ENCODE results near the gene SUSD5. TPM values are rescaled to one million over a fixed set of nuclear protein-coding genes. Genes with fewer than 3 reads are reported as not detected.

SUSD5 gene
- total RNA-seq, 2 experiments from 2014 or later = not detected

DNA sequence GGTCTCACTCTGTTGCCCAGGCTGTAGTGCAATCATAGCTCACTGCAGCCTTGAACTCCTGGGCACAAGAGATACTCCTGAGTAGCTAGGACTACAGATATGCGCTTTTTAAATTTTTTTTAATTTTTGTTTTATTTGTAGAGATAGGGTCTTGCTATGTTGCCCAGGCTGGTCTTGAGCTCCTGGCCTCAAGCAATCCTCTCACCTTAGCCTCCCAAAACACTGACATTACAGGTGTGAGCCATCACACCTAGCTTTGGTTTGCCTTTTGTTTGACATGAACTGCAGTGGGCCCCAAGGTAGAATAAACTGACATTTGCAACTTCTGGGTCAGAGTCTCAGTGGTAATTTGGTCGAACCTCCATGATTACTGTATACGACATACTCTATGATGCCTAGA is 113.8 kb downstream of the SUSD5 start:
- ChIA-PET CTCF (interaction anchor here (1.2 to 1.5 kb wide), 2 partner anchors 9 to 268 kb away, joined by 3 read pairs; no protein-coding TSS in a partner anchor), POLR2A (no interaction called here)
- H3K4me3 Mint-ChIP-seq = no peak overlapping the region
- no peaks in the 10 kb centered on the region for H3K4me1 Mint-ChIP-seq (ENCODE audit: low read depth)
- H3K27me3 Mint-ChIP-seq (ENCODE audit: low read depth) = peaks cover 19% of the 10 kb centered on the region
- no peak overlapping the region for H3K27ac Mint-ChIP-seq
- DNase-seq (peak; percentile 11), ATAC-seq (no peak)
- no peaks in the 10 kb centered on the region for H3K36me3 Mint-ChIP-seq (ENCODE audit: low read depth)
- no peaks in the 10 kb centered on the region for H3K9me3 Mint-ChIP-seq (ENCODE audit: insufficient read depth)

- H3K9me3 Mint-ChIP-seq (ENCODE audit: insufficient read depth) = no peaks in the 10 kb centered on the region
- ChIA-PET POLR2A (no interaction called here), CTCF (interaction anchor here (1.1 kb wide), 1 partner anchor 29 kb away, joined by 3 read pairs; no protein-coding TSS in a partner anchor)
- no peak overlapping the region for H3K4me3 Mint-ChIP-seq
- ATAC-seq (no peak), DNase-seq (no peak)
- no peaks in the 10 kb centered on the region for H3K36me3 Mint-ChIP-seq (ENCODE audit: low read depth)
- no peaks in the 10 kb centered on the region for H3K4me1 Mint-ChIP-seq (ENCODE audit: low read depth)
- peaks cover 16% of the 10 kb centered on the region for H3K27me3 Mint-ChIP-seq (ENCODE audit: low read depth)
- no peak overlapping the region for H3K27ac Mint-ChIP-seq
Observed at GRCh38 chr3:33103480-33103879, 115.1 kb downstream of the SUSD5 start.

DNA sequence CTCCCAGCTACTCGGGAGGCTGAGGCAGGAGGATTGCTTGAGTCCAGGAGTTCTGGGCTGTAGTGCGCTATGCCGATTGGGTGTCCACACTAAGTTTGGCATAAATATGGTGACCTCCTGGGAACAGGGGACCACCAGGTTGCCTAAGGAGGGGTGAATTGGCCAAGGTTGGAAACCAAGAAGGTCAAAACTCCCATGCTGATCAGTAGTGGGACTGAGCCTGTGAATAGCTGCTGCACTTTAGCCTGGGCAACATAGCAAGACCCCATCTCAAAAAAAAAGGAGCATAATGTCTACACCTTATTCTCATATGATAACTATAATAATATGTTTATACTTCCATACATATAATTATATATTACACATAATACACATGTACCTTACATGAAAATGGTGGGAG is 115.6 kb downstream of the SUSD5 start:
- no peaks in the 10 kb centered on the region for H3K4me1 Mint-ChIP-seq (ENCODE audit: low read depth)
- DNase-seq = no peak
- no peak overlapping the region for H3K4me3 Mint-ChIP-seq
- CTCF ChIA-PET = interaction anchor here (1.1 kb wide), 1 partner anchor 29 kb away, joined by 3 read pairs; no protein-coding TSS in a partner anchor
- H3K36me3 Mint-ChIP-seq (ENCODE audit: low read depth) = no peaks in the 10 kb centered on the region
- ATAC-seq = no peak
- H3K27me3 Mint-ChIP-seq (ENCODE audit: low read depth) = peaks cover 20% of the 10 kb centered on the region
- POLR2A ChIA-PET = no interaction called here
- no peak overlapping the region for H3K27ac Mint-ChIP-seq
- no peaks in the 10 kb centered on the region for H3K9me3 Mint-ChIP-seq (ENCODE audit: insufficient read depth)

DNA sequence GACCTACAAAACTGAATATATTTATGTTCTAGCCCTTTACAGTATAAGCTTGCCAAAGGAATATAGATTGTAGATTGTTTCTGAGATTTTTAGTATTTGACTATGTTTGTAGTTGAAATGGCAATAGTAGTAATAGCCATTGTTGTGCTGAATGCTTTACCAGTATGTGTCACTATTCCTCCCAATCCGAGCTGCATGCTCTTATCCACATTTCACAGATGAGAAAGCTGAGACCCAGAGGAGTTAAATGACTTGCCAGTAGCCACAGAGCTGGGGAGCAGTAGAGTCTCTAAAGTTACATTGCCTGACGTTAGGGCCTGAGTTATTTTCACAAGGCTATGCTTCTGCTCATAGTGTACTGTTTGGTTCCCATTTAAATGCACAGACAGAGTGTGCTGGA is 118.4 kb downstream of the SUSD5 start:
- CTCF ChIA-PET = interaction anchor here (1.5 kb wide), 1 partner anchor 31 kb away, joined by 3 read pairs; no protein-coding TSS in a partner anchor
- DNase-seq = no peak

More for the DNA sequence above, 118.4 kb downstream of the SUSD5 start:
- Mint-ChIP-seq H3K4me3 (no peak overlapping the region), H3K4me1 (ENCODE audit: low read depth) (peaks cover 17% of the 10 kb centered on the region), H3K36me3 (ENCODE audit: low read depth) (peaks cover 7% of the 10 kb centered on the region), H3K27me3 (ENCODE audit: low read depth) (peaks cover 15% of the 10 kb centered on the region), H3K27ac (no peak overlapping the region), H3K9me3 (ENCODE audit: insufficient read depth) (no peaks in the 10 kb centered on the region)
- ATAC-seq = no peak
- POLR2A ChIA-PET = no interaction called here

Other genes with a start within 250 kb of the SUSD5 start
- 10 to 100 TPM; 37.8 to 38.7 TPM for gene GLB1, start 121.7 kb downstream of the SUSD5 start, total RNA-seq
- gene TMPPE, start 121.7 kb downstream of the SUSD5 start, total RNA-seq = 10 to 100 TPM; 11.9 to 12.1 TPM
- gene CRTAP, start 104.8 kb downstream of the SUSD5 start, total RNA-seq = 10 to 100 TPM; 21.2 to 22.5 TPM
- not detected for gene FBXL2, start 58.6 kb upstream of the SUSD5 start, total RNA-seq
- gene UBP1, start 221.6 kb upstream of the SUSD5 start, total RNA-seq = 10 to 100 TPM; 61.9 to 64.6 TPM